ENCODE results near the gene CARD11.

CARD11 gene

DNA sequence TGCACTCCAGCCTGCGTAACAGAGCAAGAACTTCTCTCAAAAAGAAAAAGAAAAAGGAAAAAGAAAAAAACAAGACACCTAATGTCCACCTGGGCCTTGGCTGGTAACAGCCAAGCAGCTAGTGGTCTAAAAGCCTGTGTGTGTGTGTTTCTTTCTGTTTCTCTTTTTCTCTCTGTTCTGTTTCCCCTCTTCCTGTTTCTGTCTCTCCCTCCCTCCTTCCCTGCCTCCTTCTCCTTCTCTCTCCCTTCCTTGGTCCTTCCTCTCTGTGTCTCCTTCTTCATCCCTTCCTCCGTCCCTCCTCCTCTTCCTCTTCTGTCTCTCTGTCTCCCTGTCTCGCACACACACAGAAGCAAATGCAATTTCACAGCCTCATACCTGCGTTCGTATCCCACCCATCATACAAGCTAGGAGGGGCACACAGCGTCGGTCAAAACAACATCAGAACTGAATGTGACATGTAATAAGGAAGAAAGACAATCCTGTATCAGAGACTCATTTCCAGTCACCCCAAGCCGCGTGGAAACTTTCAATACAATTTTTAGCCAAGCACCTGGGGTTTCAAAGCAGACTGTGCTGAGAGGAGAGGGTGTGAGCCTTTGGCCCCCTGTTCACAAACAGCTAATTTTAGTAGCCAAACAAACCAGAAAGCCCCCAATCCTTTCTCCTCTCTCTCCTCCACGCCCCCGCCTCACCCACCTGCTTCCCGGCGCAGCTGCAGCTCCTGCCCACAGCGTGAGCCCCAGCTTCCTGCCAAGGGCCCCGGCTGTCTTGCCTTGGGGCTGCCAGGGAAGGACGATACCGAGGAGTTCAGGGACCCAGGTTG, 149.3 kb downstream of the CARD11 start:
- no peak for DNase-seq (ENCODE audit: low spot score)
- POLR2A ChIA-PET (ENCODE audit: low non-redundant PET) = interaction anchor here (0.6 kb wide), 1 partner anchor 16 kb away, joined by 4 read pairs; no protein-coding TSS in a partner anchor
- no peak for TF ChIP-seq CTCF (conservative IDR thresholded peaks at IDR 0.05; ENCODE audit: low read depth)
- CTCF ChIA-PET = interaction anchor here (1.6 kb wide), 1 partner anchor 12 kb away, joined by 3 read pairs; no protein-coding TSS in a partner anchor
- no peak overlapping the region for H3K27ac ChIP-seq

GRCh38 chr7:2893411-2893861, 150.2 kb downstream of the CARD11 start:
- DNase-seq (ENCODE audit: low spot score) = no peak
- no peak for TF ChIP-seq CTCF (conservative IDR thresholded peaks at IDR 0.05; ENCODE audit: low read depth)
- ChIA-PET CTCF (interaction anchor here (1.6 kb wide), 1 partner anchor 11 kb away, joined by 3 read pairs; no protein-coding TSS in a partner anchor), POLR2A (ENCODE audit: low non-redundant PET) (interaction anchor here (0.6 kb wide), 2 partner anchors 86 to 170 kb away, joined by 3 to 6 read pairs; no protein-coding TSS in a partner anchor)
- no peak overlapping the region for H3K27ac ChIP-seq

DNA sequence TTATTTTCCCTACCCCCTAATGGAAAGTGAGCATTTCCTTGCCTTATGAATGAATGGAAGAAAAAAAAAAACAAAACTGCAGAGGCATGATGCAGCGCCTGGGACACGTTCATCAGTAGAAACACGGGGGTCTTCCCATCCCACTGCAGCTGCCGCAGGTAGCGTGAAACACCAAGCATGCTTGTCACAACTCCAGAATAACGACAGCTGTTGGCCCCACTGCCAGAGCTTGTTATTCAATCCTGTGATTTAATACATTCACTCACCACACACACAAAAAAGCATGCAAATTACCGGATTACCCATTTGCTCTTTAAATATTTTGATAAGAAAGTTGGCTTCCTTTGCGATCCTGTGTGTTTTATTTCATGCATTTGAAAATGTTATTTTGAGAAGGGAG, 151.1 kb downstream of the CARD11 start:
- CTCF ChIA-PET = interaction anchor here (0.6 to 1.6 kb wide), 2 partner anchors 10 to 151 kb away, joined by 3 read pairs; no protein-coding TSS in a partner anchor
- POLR2A ChIA-PET (ENCODE audit: low non-redundant PET) = no interaction called here
- TF ChIP-seq CTCF (conservative IDR thresholded peaks at IDR 0.05; ENCODE audit: low read depth) = no peak
- no peak overlapping the region for H3K27ac ChIP-seq
- no peak for DNase-seq (ENCODE audit: low spot score)

DNA sequence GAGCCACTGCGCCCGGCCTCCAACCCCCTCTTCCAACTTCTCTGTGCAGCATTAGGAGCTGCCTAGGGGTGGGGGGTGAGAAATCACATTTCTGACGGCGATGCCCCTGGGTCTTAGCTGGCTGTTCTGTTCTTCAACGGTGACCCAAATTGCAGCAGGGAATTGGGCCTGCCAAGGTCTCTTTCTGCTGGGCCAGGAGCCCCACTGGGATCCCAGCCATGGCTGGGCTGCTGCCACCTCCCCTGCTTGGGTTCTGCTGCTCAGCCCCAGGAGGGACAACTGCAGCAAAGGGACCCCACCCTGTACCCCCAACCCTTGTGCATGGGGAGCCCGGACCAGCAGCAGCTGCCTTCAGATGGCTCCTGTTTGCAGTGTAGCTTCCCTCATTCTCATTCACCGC, 155.9 kb downstream of the CARD11 start:
- no peak overlapping the region for H3K27ac ChIP-seq
- POLR2A ChIA-PET (ENCODE audit: low non-redundant PET) = no interaction called here
- no peak for DNase-seq (ENCODE audit: low spot score)
- no peak for TF ChIP-seq CTCF (conservative IDR thresholded peaks at IDR 0.05; ENCODE audit: low read depth)
- CTCF ChIA-PET = interaction anchor here (0.5 to 1.3 kb wide), 8 partner anchors 27 to 1776 kb away, joined by 3 to 6 read pairs (median 3); no protein-coding TSS in a partner anchor

GRCh38 chr7:2886900-2887299, 156.8 kb downstream of the CARD11 start:
- ChIA-PET POLR2A (ENCODE audit: low non-redundant PET) (no interaction called here), CTCF (interaction anchor here (0.5 to 1.3 kb wide), 9 partner anchors 10 to 403 kb away, joined by 3 to 8 read pairs (median 4); no protein-coding TSS in a partner anchor)
- DNase-seq (ENCODE audit: low spot score) = peak; percentile 78
- H3K27ac ChIP-seq = no peak overlapping the region
- TF ChIP-seq CTCF (conservative IDR thresholded peaks at IDR 0.05; ENCODE audit: low read depth) = peak; percentile 81

DNA sequence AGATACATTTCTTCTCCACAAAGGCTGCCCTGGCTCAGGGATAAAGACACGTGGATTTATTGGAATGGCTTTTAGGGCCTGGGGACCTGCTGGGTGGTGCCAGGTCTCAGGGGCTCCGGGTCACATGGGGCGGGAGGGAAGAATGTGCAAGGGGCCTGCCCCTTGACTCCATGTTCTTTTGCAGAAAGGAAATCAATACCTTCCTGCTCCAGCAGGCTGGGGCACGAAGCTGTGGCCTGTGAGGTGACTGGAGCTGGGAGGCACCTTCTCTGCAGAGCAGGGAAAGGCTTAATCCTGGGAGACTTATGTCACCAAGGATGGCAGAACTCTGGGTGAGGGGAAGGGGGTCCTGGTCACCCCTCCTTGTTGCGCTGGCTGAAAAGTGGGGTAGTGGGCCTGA, 157.3 kb downstream of the CARD11 start:
- DNase-seq (ENCODE audit: low spot score) = no peak
- ChIA-PET POLR2A (ENCODE audit: low non-redundant PET) (no interaction called here), CTCF (interaction anchor here (0.5 to 1.3 kb wide), 8 partner anchors 9 to 403 kb away, joined by 3 to 8 read pairs (median 5); no protein-coding TSS in a partner anchor)
- no peak overlapping the region for H3K27ac ChIP-seq
- no peak for TF ChIP-seq CTCF (conservative IDR thresholded peaks at IDR 0.05; ENCODE audit: low read depth)

Measured in RWPE1 (cell line).